Lung (tissue), 12 donors: ENCODE measurements around the gene NKAIN2. TPM values are rescaled to one million over a fixed set of nuclear protein-coding genes. Genes with fewer than 3 reads are reported as not detected.

ENCODE experiments used
- ATAC-seq: fragments of 200-7000 bp; cut with Tn5 transposase; one replicate; pipeline ENCODE4 v1.9.1; 2020; ENCODE audit warnings: moderate number of reproducible peaks; ENCODE audit not compliant: insufficient read depth, low FRiP score
- DNase-seq, 3 donors: peaks; one replicate each; pipeline ENCODE4 v3.0.0-alpha.2; 2013 to 2017
- H3K27ac ChIP-seq, 2 donors: one replicate each; pipeline ENCODE4 v1.5.1; 2013; ENCODE audit warnings: mild to moderate bottlenecking in 2 of 2, moderate library complexity in 2 of 2, control low read depth in 1 of 2, inconsistent platforms in 1 of 2, low read depth in 1 of 2, low read length in 1 of 2
- H3K27me3 ChIP-seq, 3 donors: one replicate each; pipeline ENCODE4 v1.5.1; 2013; ENCODE audit warnings: low read length in 2 of 3; ENCODE audit not compliant: control insufficient read depth in 3 of 3, insufficient read depth in 3 of 3
- H3K36me3 ChIP-seq, 4 donors: one replicate each; pipeline ENCODE4 v1.5.1; 2013; ENCODE audit warnings: low read length in 4 of 4, mild to moderate bottlenecking in 1 of 4, moderate library complexity in 1 of 4; ENCODE audit not compliant: control insufficient read depth in 4 of 4, insufficient read depth in 4 of 4
- H3K4me1 ChIP-seq, 5 donors: one replicate each; pipeline ENCODE4 v1.5.1; 2013; ENCODE audit warnings: low read length in 5 of 5, mild to moderate bottlenecking in 2 of 5, moderate library complexity in 1 of 5; ENCODE audit not compliant: control insufficient read depth in 5 of 5, insufficient read depth in 5 of 5
- H3K4me3 ChIP-seq: one replicate; pipeline ENCODE4 v1.5.1; 2013; ENCODE audit warnings: mild to moderate bottlenecking, control low read depth, moderate library complexity
- H3K9ac ChIP-seq, 2 donors: one replicate each; pipeline ENCODE4 v1.5.1; 2013; ENCODE audit warnings: low read length in 2 of 2, control low read depth in 1 of 2; ENCODE audit not compliant: insufficient read depth in 1 of 2
- H3K9me3 ChIP-seq, 4 donors: one replicate each; pipeline ENCODE4 v1.5.1; 2013; ENCODE audit warnings: low read length in 3 of 4, mild to moderate bottlenecking in 1 of 4, moderate library complexity in 1 of 4; ENCODE audit not compliant: control insufficient read depth in 4 of 4, insufficient read depth in 3 of 4
- WGBS, 2 donors: extraction: QIAGEN DNeasy Blood & Tissue Kit; methylation state at CpG; one replicate each; pipeline ENCODE4 v1.1.7; 2013; 5-methylcytosine and 5-hydroxymethylcytosine counted together
- polyA plus RNA-seq, 2 donors: library from polyadenylated mRNA; stranded (reverse); fragments of 200-250 nt; gene quantifications; one replicate each; pipeline ENCODE4 v1.2.1, GENCODE V29; 2013
- total RNA-seq, 2 donors: library from RNA; depleted of rRNA in 1 of 2; stranded (reverse); fragments of >200 nt in 1 of 2; gene quantifications; one replicate each; pipeline ENCODE4 v1.2.1, GENCODE V29; 2014 to 2021
- TF ChIP-seq, protein P1 (sequence below): IDR thresholded peaks from 2 replicates; pipeline ENCODE4 v1.5.1; 2012; ENCODE audit warnings: mild to moderate bottlenecking; ENCODE audit errors: control extremely low read depth, extremely low read depth
- donor health status: control.
- donor health status: control.
- donor health status: Bipolar disorder and iron deficiency.
- donor health status: healthy.
- donor health status: DM: yes; HTN: yes; CAD: no.

The NKAIN2 gene
- total and polyA plus RNA-seq, 4 donors: 0.01 to 4.4 TPM; not detected in 2

GRCh38 chr6:124798942-124799496 is 995.4 kb downstream of the NKAIN2 start:
- Histone ChIP-seq H3K4me1 (peaks cover 0 to 9% (median 0%) of the 10 kb centered on the region in 5 donors), H3K9me3 (no peaks in the 10 kb centered on the region), H3K27me3 (no peaks in the 10 kb centered on the region), H3K27ac (no peak overlapping the region), H3K9ac (no peak overlapping the region), H3K36me3 (no peaks in the 10 kb centered on the region), H3K4me3 (no peak overlapping the region)
- DNase-seq (no peak), ATAC-seq (no peak)
- 86 to 89% methylated on average over 3 of the region's 3 CpGs for WGBS, 2 donors
- TF ChIP-seq, protein P1, sequence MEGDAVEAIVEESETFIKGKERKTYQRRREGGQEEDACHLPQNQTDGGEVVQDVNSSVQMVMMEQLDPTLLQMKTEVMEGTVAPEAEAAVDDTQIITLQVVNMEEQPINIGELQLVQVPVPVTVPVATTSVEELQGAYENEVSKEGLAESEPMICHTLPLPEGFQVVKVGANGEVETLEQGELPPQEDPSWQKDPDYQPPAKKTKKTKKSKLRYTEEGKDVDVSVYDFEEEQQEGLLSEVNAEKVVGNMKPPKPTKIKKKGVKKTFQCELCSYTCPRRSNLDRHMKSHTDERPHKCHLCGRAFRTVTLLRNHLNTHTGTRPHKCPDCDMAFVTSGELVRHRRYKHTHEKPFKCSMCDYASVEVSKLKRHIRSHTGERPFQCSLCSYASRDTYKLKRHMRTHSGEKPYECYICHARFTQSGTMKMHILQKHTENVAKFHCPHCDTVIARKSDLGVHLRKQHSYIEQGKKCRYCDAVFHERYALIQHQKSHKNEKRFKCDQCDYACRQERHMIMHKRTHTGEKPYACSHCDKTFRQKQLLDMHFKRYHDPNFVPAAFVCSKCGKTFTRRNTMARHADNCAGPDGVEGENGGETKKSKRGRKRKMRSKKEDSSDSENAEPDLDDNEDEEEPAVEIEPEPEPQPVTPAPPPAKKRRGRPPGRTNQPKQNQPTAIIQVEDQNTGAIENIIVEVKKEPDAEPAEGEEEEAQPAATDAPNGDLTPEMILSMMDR: no peak

DNA sequence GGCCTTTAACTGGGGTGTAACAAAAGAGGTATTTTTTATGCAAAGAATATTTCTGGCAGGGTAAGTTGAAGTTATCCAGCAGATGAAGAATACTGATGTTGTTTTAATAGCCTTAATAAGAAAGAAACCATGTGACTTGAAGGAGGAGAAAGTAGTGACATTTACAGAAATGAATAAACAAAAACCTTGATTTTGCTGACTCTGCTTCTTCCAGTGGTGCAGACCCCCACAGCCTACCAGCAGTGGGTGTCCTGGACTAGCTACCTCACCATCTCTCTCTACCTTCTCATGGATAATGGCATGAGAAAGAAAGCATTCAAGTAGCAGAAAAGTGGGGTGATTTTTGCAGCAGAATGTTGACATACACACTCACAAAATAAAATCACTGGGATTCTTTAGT is 996.0 kb downstream of the NKAIN2 start:
- TF ChIP-seq, protein P1: no peak
- DNase-seq: peak in 2 of 3 donors; percentile 34 to 38
- H3K4me1 ChIP-seq: peaks cover 0 to 9% (median 0%) of the 10 kb centered on the region in 5 donors
- H3K9ac ChIP-seq: no peak overlapping the region
- no peaks in the 10 kb centered on the region for H3K27me3 ChIP-seq
- no peaks in the 10 kb centered on the region for H3K36me3 ChIP-seq
- H3K27ac ChIP-seq: no peak overlapping the region
- ATAC-seq: no peak
- no peak overlapping the region for H3K4me3 ChIP-seq
- no peaks in the 10 kb centered on the region for H3K9me3 ChIP-seq

DNA sequence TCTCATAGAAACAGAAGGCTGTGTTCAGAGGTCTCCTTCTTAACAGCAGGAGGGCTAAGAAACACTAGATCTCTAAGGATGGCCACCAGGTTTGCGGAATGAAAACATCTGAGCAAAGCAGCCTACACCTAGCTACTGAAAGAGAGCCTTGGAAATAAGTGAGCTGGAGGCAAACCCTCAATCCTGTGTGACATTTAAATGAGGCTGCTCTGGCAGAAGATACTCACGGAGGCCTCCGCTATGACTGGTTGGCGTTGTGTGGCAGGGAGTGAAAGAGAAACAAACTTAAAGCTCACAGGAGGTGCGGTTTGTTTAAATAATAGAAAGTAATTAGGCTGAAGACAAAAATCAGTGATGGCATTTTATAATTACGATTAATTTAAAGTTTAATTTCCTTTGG is 996.6 kb downstream of the NKAIN2 start:
- H3K4me1 ChIP-seq: peaks cover 0 to 9% (median 0%) of the 10 kb centered on the region in 5 donors
- TF ChIP-seq, protein P1: no peak
- H3K27ac ChIP-seq: no peak overlapping the region
- whole genome bisulfite sequencing, 2 donors: 80 to 94% methylated on average over 6 of the region's 6 CpGs
- no peaks in the 10 kb centered on the region for H3K9me3 ChIP-seq
- ATAC-seq (no peak), DNase-seq (no peak)
- no peak overlapping the region for H3K4me3 ChIP-seq
- no peak overlapping the region for H3K9ac ChIP-seq
- H3K36me3 ChIP-seq: no peaks in the 10 kb centered on the region
- no peaks in the 10 kb centered on the region for H3K27me3 ChIP-seq

- Histone ChIP-seq H3K36me3 (no peaks in the 10 kb centered on the region), H3K9me3 (peaks cover 0 to 2% (median 0%) of the 10 kb centered on the region in 4 donors), H3K27me3 (no peaks in the 10 kb centered on the region), H3K4me1 (no peaks in the 10 kb centered on the region), H3K4me3 (no peak overlapping the region), H3K27ac (no peak overlapping the region), H3K9ac (no peak overlapping the region)
- 80 to 85% methylated on average over 2 of the region's 2 CpGs for WGBS, 2 donors
- DNase-seq: peak in 1 of 3 donors; percentile 38
- TF ChIP-seq, protein P1: no peak
- ATAC-seq: no peak
Observed at GRCh38 chr6:124812067-124812466, 1008.4 kb downstream of the NKAIN2 start.
